IMR-90 (cell line): ENCODE results near the gene PIP5K1C.

Experiments used
- CHD1 ChIP-seq: IDR thresholded peaks from 2 replicates; pipeline ENCODE4 v1.6.1; 2012; ENCODE audit warnings: low read depth, low read length, improper control_type of control experiment
- MAZ ChIP-seq: IDR thresholded peaks from 2 replicates; pipeline ENCODE4 v1.6.1; 2012; ENCODE audit warnings: low read depth, mild to moderate bottlenecking, low read length, improper control_type of control experiment, moderate library complexity, borderline replicate concordance
- MXI1 ChIP-seq: IDR thresholded peaks from 2 replicates; pipeline ENCODE4 v1.6.1; 2012; ENCODE audit warnings: low read depth, mild to moderate bottlenecking, low read length, moderate library complexity, borderline replicate concordance
- POLR2A ChIP-seq: IDR thresholded peaks from 2 replicates; pipeline ENCODE4 v1.6.1; 2012; ENCODE audit warnings: mild to moderate bottlenecking, low read depth, low read length
- RAD21 ChIP-seq: IDR thresholded peaks from 2 replicates; pipeline ENCODE4 v1.6.1; 2012; ENCODE audit warnings: low read length, improper control_type of control experiment
- RFX5 ChIP-seq: IDR thresholded peaks from 2 replicates; pipeline ENCODE4 v1.8.0; 2012; ENCODE audit warnings: low read depth, mild to moderate bottlenecking, low read length, moderate library complexity
- TF ChIP-seq, protein P1 (sequence below): conservative IDR thresholded peaks from 2 replicates; pipeline ENCODE4 v1.5.1; 2012; ENCODE audit warnings: mild to moderate bottlenecking, low read depth, low read length, improper control_type of control experiment
- TF ChIP-seq, protein P2 (sequence below): fragments of 150-350 bp; IDR thresholded peaks from 2 replicates; pipeline ENCODE4 v1.6.1; 2016; ENCODE audit warnings: low read depth, mild to moderate bottlenecking, low read length, moderate library complexity, borderline replicate concordance

DNA sequence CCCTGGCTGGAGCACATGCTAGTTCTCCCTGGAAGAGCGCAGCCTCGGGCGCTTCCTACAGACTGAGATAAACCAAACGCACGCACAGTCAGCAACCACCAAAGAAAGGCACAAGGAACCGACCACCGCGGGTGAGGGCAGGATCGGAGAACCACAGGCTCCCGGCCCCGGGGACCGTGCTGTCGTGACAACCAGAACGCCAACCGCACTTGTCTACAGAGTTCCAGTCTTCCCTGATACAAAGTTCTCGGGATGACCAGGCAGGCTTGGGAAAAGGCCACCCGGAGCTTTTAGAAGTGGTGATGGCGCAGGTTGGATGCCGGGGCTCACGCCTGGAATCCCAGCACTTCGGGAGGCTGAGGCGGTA is 40.5 kb downstream of the PIP5K1C start:
- TF ChIP-seq POLR2A, result no peak
- TF ChIP-seq, protein P1, sequence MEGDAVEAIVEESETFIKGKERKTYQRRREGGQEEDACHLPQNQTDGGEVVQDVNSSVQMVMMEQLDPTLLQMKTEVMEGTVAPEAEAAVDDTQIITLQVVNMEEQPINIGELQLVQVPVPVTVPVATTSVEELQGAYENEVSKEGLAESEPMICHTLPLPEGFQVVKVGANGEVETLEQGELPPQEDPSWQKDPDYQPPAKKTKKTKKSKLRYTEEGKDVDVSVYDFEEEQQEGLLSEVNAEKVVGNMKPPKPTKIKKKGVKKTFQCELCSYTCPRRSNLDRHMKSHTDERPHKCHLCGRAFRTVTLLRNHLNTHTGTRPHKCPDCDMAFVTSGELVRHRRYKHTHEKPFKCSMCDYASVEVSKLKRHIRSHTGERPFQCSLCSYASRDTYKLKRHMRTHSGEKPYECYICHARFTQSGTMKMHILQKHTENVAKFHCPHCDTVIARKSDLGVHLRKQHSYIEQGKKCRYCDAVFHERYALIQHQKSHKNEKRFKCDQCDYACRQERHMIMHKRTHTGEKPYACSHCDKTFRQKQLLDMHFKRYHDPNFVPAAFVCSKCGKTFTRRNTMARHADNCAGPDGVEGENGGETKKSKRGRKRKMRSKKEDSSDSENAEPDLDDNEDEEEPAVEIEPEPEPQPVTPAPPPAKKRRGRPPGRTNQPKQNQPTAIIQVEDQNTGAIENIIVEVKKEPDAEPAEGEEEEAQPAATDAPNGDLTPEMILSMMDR, result no peak
- no peak for TF ChIP-seq RFX5
- TF ChIP-seq MXI1, result no peak
- TF ChIP-seq MAZ, result no peak
- TF ChIP-seq RAD21, result no peak
- TF ChIP-seq, protein P2, sequence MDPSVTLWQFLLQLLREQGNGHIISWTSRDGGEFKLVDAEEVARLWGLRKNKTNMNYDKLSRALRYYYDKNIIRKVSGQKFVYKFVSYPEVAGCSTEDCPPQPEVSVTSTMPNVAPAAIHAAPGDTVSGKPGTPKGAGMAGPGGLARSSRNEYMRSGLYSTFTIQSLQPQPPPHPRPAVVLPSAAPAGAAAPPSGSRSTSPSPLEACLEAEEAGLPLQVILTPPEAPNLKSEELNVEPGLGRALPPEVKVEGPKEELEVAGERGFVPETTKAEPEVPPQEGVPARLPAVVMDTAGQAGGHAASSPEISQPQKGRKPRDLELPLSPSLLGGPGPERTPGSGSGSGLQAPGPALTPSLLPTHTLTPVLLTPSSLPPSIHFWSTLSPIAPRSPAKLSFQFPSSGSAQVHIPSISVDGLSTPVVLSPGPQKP, result no peak
- TF ChIP-seq CHD1, result no peak
